ENCODE data around the gene SLC5A5.

The SLC5A5 gene

GRCh38 chr19:17871878-17872250 is at the start of gene SLC5A5:
SLC5A5 (plus strand) TSS chr19:17871945; CDS start chr19:17872320, 375 bp downstream.
- DNase-seq (ENCODE audit: low spot score) = no peak

GRCh38 chr19:17824339-17824738 is 47.4 kb upstream of the SLC5A5 start:
- DNase-seq (ENCODE audit: low spot score) = no peak

- DNase-seq (ENCODE audit: low spot score) = no peak
Measured at GRCh38 chr19:17826508-17827056, 45.2 kb upstream of the SLC5A5 start.

GRCh38 chr19:17829855-17830566 is 41.7 kb upstream of the SLC5A5 start:
- DNase-seq (ENCODE audit: low spot score) = no peak

GRCh38 chr19:17830567-17831418 is 41.0 kb upstream of the SLC5A5 start:
- DNase-seq (ENCODE audit: low spot score) = no peak

GRCh38 chr19:17831419-17831888 is 40.3 kb upstream of the SLC5A5 start:
- DNase-seq (ENCODE audit: low spot score) = no peak

- no peak for DNase-seq (ENCODE audit: low spot score)
Measured at GRCh38 chr19:17832443-17833208, 39.1 kb upstream of the SLC5A5 start.

- DNase-seq (ENCODE audit: low spot score) = no peak
Measured at GRCh38 chr19:17834350-17835181, 37.2 kb upstream of the SLC5A5 start.

- no peak for DNase-seq (ENCODE audit: low spot score)
Measured at GRCh38 chr19:17835182-17836006, 36.4 kb upstream of the SLC5A5 start.

GRCh38 chr19:17836530-17836929 is 35.2 kb upstream of the SLC5A5 start:
- DNase-seq (ENCODE audit: low spot score) = no peak

- DNase-seq (ENCODE audit: low spot score) = no peak
Measured at GRCh38 chr19:17837972-17838371, 33.8 kb upstream of the SLC5A5 start.

- no peak for DNase-seq (ENCODE audit: low spot score)
Measured at GRCh38 chr19:17840019-17840418, 31.7 kb upstream of the SLC5A5 start.

GRCh38 chr19:17841371-17841809 is 30.4 kb upstream of the SLC5A5 start:
- DNase-seq (ENCODE audit: low spot score) = no peak

GRCh38 chr19:17841810-17842662 is 29.7 kb upstream of the SLC5A5 start:
- DNase-seq (ENCODE audit: low spot score) = no peak

GRCh38 chr19:17842663-17843291 is 29.0 kb upstream of the SLC5A5 start:
- DNase-seq (ENCODE audit: low spot score) = no peak

GRCh38 chr19:17843292-17843827 is 28.4 kb upstream of the SLC5A5 start:
- DNase-seq (ENCODE audit: low spot score) = no peak

GRCh38 chr19:17843908-17844490 is 27.7 kb upstream of the SLC5A5 start:
- no peak for DNase-seq (ENCODE audit: low spot score)

- no peak for DNase-seq (ENCODE audit: low spot score)
Measured at GRCh38 chr19:17846146-17846545, 25.6 kb upstream of the SLC5A5 start.
